Erythroblast (primary cell): ENCODE results near the gene SNX24.

ENCODE experiments used
- GATA1 ChIP-seq: IDR thresholded peaks from 2 replicates; pipeline ENCODE4 v1.6.1; 2011; ENCODE audit warnings: low read depth, mild to moderate bottlenecking, control low read depth, low read length, moderate library complexity
- POLR2A ChIP-seq: IDR thresholded peaks from 2 replicates; pipeline ENCODE4 v1.6.1; 2011; ENCODE audit warnings: mild to moderate bottlenecking, low read length

- TF ChIP-seq POLR2A (no peak), GATA1 (no peak)
These were observed 34.8 kb downstream of the SNX24 start for GRCh38 chr5:122880170-122880689.
